HL-60/S4 (cell line): ENCODE data around the gene AXDND1.

Experiments
- in situ Hi-C: fragments of 300-500 bp; cut with MboI; formaldehyde crosslinking; loops from 2 replicates; pipeline ENCODE4 v1.14.3; 2022; ENCODE audit warnings: low sequenced_read_pairs

The AXDND1 gene

DNA sequence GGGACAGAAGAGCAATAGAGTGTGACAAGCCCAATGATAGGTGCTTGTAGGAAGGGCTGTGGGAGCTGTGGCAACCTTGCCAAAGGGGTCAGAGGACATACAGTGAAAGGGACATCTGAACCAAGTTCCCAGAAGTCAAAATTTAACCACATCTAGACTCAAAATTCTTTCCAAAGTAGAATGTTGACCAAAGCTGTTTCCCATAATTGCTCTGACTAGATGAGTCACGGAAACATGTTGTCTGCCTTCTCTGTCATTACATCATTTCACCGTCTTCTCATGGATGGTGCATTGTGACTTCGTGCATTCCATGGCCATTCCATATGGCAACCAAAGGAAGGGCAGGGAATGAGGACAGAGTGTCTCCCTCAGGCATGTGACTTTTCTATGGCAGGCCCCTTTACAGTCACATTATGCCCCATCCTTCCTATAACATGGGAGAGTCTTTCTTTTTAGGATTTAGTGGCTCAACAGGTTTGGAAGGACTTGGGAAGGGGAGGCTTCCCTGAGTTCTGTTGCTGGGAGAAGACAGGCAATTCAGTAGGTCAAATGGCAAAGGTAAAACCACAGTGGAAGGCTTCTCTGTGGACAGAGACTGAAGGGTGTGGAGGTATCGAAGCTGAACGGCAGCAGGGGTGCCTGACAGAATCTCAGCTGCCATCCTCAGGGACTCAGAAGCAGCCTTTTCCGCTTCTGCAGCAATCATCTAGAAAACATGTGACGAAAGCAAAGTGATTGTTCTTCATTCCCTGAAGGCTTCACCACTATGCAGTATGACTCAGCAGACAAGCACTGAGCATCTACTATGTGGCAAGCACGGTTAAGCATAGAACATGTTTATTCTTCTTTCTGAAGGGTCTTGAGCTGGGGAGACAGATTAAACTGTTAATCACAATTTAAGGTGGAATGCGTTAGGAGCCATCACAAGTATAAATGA lies 185.2 kb downstream of the AXDND1 start:
- in situ Hi-C loops, result no loop called here

DNA sequence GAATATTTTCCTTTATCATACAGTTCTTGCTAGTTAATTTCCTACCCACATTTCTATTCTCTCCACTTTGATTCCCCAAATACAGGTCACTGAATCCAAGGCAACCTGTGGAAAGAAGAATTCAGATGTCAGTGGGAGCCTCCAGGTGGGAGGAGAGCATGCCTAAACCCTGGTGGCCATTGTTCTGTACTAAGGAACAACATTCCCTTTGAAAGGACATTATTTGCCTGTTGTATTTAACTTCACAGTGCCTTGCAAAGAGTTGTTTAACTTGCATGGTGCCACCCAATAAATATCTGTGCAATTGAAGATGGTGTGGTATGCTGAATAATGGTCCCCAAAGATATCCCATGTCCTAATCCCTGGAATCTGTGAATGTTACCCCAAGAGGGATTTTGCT lies 188.7 kb downstream of the AXDND1 start:
- in situ Hi-C loops, result no loop called here

DNA sequence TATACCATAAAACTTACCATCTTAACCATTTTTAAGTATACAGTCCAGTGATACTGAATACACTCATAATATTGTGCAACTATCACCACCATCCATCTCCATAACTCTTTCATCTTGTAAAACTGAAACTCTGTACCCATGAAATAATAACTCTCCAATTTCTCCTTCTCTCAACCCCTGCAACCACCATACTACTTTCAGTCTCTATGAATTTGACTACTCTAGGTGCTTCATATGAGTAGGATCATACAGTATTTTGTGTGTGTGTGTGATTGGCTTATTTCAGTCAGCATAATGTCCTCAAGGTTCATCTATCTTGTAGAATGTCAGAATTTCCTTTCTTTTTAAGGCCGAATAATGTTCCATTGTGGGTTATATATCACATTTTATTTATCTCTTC lies 192.3 kb downstream of the AXDND1 start:
- in situ Hi-C loops, result no loop called here

DNA sequence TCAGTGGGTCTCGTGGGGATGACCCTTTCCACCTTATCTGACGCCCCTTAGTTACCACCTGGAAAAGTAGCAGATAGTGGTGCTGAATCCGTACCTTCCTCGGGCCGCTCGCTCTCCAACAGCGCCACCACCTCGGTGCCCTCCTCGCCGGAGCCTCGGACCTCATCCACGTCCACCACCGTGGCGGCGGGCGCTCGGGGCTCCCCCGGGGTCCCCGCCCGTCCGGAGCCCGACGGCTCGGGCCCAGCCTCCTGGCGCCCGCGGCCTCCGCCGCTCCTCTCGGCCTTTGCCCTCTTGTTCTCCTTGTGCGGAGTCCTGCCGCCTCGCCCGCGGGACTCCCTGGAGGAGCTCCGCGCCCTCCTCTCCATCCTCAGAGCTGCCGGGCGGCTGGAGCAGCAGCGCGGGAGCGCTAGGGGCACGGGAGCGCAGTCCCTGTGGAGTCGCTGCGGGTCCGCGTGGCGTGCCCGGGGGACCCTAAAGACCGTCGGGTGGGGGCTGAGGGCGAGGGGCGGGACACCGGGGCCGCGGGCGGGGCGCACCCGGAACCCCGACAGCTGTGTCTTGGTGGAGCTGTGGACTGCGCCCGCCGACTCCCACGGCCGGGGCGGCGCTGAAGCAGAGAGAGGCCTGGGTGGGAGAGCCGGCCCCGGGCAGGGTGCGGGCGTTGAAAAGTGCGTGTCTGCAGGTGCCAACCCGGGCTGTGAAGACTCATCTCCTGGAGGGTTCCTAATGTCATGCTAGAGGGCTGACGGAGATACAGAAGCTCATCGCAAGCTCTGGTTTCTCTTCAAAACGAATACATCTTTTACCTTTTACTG lies 209.9 kb downstream of the AXDND1 start, which contains the start of gene NPHS2:
Gene NPHS2, minus strand, starts transcription at position 452 of the 818 bp plus-strand sequence. Its CDS starts 84 bp downstream, at position 368.
- in situ Hi-C loops, result no loop called here

DNA sequence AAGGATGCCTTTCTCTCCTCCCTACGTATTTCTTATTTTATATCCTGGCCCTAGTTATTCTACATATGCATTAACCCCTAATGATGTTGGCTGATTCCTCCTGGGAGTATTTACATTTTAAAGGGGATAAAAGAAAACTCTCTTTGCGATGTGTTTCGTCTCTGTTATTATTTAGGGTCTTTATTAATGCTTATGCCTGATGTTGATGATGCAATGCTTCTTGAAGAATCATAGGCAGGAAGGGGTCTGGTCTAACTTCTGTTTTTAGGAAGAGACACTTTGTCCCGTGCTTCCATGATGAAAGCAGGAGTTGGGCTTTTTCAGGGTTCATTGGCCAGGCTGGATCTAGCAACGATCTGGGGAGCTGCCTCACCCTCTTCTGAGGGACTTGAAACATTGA lies 210.7 kb downstream of the AXDND1 start:
- in situ Hi-C loops, result no loop called here

DNA sequence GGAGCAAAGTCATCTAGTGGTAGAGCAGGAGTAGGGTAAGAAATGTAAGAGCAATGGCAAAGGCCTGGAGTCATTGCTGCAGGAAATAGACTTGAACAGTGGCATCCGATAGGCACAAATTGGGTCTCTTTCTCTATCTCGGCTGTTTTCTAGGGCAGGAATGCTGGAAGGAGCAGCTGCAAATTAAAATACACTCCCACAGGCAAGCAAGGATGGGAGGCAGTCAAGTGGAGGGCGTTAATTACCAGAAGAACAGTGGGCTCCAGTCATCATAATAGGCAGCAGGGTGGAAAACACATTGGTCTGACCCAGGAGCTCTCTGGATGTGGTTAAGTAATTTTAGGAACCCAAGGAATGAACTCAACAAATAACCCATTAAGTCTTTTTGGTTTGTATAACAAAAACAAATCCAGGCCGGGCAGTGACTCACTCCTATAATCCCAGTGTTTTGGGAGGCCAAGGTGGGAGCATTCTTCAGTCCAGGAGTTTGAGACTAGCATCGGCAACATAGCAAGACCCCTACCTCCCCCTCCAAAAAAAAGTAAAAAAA lies 218.1 kb downstream of the AXDND1 start:
- in situ Hi-C loops, result no loop called here

DNA sequence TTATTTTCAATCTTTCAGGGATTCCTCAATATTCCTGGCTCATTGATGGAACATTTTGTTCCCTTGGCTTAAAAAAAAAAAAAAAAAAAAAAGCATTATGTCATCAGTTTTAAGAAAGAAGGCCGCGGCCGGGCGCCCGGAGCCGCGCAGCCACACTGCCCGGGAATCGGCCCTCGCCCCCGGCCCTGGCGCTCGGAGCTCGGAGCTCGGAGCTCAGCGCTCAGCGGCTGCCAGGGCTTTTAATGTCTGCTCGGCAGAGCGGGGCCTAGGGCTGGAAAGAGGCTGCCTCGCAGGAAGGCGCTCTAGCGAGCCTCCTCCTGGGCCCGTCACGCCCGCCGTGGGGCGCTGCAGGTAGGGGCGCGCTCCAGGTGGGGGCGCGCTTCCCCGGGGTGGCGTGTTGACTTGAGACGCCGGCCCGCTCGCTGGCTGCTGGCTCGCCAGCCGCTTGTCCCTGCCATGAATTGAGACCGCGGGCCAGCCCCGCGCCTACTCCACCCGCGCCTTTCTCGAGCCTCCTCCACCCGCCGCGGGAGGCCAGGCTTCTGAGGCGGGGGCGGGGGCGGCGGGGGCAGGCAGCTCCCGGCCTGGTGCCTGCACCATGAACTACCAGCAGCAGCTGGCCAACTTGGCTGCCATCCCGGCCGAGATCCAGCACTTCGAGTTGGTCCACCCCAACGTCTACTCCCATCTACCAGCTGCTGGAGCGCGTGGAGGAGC lies 220.5 kb downstream of the AXDND1 start:
- in situ Hi-C loops, result no loop called here

DNA sequence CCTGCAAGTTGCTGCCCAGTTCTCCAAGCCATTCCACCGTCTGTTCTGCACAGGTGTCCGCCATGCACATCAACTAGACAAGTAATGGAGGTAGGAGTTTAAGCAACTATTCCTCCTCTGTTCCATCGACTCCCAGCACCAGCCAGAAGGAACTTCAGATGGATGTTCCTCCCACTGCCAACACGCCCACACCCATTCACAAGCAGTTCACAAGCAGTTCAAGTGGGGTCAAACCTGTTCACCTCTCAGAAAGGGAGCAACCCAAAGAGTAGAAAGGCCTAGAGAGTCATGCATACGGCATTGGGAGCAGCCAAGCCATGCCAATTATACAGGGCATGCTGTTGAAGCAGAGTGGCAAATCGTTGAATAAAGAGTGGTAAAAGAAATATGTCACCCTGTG lies 221.6 kb downstream of the AXDND1 start:
- in situ Hi-C loops, result no loop called here

DNA sequence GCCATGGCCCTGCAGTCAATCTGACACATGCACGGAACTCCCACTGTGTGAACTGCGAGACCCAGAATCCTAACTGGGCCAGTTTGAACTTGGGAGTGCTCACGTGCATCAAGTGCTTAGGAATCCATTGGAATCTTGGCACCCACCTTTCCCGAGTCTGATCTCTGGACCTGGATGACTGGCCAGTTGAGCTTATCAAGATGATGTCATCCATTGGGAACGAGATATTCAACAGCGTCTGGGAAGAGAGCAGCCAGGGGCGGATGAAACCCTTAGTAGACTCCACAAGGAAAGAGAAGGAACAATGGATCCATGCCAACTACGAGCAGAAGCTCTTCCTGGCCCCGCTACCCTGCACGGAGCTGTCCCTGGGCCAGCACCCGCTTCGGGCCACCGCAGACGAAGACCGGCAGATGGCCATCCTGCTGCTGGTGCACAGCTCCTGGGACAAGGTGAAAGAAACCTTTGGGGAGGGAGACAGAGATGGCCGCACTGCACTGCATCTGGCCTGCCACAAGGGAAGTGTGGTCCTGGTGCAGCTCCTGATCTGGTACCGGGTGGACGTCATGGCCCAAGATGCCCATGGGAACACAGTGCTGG lies 222.8 kb downstream of the AXDND1 start:
- in situ Hi-C loops, result no loop called here

DNA sequence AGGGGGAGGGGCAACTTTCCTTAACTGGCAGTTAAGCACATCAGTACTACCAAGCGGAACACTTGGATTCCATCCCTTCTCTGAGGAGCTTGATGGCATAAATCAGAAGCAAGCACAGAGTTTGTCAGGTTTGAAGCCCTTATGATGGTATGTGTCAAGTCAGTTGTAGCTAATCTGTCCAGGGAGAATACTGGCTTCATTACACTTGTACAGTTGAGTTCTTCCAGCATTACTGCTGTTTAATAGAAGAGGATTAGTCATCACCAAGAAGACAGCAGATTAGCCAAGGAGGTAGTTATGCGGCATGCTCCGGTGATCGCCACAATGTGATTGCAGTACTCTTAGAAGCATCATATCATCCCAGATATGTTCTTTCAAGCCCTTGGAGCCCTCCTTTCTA lies 223.7 kb downstream of the AXDND1 start:
- in situ Hi-C loops, result no loop called here

DNA sequence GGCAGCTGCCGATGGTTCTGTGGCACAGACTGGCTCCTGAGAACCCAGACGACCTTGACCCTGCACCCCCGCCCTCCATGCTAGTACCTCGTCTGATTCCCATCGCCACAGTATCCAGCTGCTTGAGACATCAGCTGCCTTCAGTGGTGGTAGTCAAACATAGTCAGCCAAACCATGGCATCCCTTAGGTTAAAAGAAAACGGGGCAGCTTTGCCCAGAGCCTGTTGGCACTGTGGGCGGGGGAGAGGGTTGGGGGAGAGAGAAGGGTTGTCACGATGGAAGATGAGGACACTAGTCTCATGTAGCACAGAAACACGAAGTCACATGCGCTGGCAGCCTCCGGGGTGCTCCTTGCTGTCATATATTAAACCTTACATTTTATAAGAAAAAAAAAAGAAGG lies 224.9 kb downstream of the AXDND1 start:
- in situ Hi-C loops, result no loop called here

DNA sequence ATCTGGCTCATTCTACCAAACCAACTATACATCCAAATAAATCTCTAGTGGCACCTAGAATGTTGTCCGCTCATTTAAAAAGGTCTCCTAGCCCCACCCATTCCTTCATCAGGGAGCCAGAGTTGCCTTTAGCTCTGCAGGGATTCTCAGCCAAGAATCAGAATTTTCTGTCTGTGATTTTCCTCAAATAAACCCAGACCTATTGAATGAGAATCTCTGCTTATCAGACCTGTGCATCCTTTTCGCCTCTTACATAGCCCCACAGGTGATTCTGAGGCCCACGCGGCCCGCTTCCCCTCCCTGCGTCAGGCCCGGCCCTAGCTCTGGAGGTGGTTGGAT lies 225.5 kb downstream of the AXDND1 start:
- in situ Hi-C loops, result no loop called here

DNA sequence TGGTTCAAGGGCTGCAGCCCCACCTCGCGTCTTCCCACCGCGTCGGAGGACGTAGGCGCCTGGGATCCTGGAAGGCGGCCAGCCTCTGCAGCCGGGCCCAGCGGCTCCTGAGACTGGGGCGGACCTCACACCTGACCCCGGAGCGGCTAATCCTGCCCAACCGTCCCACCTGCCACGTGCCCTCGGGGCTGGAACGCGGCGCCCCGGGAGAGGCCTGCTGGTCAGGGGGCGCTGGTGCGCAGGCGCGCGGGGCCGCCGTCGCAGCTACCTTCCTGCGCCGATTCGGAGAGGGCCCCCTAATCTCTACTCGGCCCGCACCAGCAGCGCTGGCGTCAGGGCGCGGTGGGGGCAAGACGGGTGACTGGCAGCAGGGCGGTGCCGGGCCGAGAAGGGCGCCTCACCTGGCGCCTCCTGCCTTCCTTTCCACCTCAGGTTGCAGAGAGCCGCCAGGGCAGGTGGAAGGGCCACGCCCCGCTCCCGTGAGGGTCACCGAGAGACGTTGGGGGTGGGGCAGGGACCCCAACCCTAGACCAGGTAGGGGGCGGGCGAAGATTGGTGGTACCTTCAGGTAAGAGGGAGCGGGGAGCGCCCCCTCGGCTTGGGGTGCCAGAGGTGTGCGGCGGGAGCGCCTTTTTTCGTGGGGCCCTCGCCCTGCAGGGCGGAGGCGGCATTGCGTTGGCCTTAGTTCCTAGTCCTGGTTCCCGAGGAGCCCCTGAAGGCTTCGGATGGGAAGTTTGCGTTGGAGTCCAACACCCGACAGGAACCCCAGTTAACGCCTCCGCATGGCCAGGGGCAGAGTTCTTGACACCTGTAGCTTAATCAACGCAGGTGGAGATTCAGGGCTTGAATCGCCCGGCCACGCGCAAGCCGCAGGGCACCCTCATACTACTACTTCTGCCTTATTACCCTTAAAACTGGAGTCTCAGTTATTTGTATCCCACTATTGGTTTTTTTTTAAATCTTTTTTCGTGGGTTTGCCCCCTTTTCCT lies 226.1 kb downstream of the AXDND1 start, which contains the start of gene TDRD5:
Gene TDRD5, plus strand, starts transcription at position 241 of the 989 bp plus-strand sequence. CDS start 784 bp downstream, outside the sequence.
- in situ Hi-C loops, result no loop called here

DNA sequence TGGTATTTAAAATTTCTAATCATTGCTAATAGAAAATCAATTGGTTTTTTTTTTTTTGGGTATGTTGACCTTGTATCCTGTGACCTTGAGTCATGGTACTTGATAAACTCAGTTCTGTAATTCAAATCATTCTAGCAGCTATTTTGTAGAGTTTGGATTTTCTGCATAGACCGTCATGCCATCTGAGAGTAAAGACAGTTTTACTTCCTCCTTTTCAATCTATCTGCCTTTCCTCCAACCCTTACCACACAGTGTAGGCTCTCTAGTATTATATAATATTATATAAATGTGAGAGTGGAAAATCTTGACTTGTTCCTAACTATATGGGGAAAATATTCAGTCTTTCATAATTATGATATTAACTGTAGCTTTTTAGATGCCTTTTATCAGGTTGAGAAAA lies 232.9 kb downstream of the AXDND1 start:
- in situ Hi-C loops, result no loop called here

DNA sequence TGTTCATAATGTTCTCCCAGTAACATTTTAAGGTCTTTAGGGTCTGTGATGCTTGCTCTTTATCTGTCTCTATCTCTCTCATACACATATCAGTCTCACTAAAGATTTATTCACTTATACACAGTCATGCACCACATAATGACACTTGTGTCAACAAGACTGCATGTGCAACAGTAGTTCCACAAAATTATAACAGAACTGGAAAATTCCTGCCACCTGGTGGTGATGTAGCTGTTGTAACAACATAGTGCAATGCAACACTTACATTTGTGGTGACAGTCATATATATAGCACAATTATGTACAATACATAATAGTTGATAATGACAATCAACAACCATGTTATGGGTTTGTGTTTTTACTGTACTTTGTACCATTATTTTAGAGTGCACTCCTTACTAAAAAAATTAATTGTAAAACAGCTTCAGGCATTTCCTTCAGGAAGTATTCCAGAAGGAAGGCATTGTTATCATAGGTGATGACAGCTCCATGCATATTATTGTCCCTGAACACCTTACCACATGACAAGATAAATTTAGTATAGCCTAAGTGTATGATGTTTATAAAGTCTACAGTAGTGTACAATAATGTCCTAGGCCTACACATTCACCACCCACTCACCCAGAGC lies 234.0 kb downstream of the AXDND1 start:
- in situ Hi-C loops, result no loop called here

DNA sequence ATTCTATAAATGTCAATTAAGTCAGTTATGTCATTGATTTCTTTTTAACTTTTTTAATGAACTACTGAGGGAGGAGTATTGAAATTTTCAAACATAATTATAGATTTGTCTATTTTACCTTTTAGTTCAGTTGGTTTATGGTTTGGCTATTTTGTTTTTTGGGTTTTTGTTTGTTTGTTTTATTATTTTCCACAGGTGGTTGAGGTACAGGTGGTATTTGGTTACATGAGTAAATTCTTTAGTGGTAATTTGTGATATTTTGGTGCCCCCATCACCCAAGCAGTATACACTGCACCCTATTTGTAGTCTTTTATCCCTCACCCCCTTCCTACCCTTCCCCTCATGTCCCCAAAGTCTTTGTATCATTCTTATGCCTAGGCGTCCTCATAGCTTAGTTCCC lies 235.3 kb downstream of the AXDND1 start:
- in situ Hi-C loops, result no loop called here
